ENCODE results near the gene FANCE. TPM values are rescaled to one million over a fixed set of nuclear protein-coding genes. Genes with fewer than 3 reads are reported as not detected.

The FANCE gene
- total and polyA plus RNA-seq, 9 of the 15 experiments (the other 6 are each of a cell fraction or from before 2014, with no cell fraction given): 5.7 to 30.2 (median 17.0) TPM

- TF ChIP-seq, protein P1, sequence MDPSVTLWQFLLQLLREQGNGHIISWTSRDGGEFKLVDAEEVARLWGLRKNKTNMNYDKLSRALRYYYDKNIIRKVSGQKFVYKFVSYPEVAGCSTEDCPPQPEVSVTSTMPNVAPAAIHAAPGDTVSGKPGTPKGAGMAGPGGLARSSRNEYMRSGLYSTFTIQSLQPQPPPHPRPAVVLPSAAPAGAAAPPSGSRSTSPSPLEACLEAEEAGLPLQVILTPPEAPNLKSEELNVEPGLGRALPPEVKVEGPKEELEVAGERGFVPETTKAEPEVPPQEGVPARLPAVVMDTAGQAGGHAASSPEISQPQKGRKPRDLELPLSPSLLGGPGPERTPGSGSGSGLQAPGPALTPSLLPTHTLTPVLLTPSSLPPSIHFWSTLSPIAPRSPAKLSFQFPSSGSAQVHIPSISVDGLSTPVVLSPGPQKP (CRISPR knock-in tag; IDR thresholded peaks at IDR 0.05): no peak; the same call in 1 of the 2 replicates
- TF ChIP-seq, protein P2, sequence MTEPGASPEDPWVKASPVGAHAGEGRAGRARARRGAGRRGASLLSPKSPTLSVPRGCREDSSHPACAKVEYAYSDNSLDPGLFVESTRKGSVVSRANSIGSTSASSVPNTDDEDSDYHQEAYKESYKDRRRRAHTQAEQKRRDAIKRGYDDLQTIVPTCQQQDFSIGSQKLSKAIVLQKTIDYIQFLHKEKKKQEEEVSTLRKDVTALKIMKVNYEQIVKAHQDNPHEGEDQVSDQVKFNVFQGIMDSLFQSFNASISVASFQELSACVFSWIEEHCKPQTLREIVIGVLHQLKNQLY (CRISPR knock-in tag; conservative IDR thresholded peaks at IDR 0.05): peak in 1 of 2 experiments; percentile 81; a peak in 1 of 4 replicates
- TF ChIP-seq HDAC2 (IDR thresholded peaks at IDR 0.05) (0 out of 2 replicates have a peak, but pooled peaks have one; percentile 2), RBBP5 (IDR thresholded peaks at IDR 0.05; ENCODE audit: borderline replicate concordance, insufficient read depth, low read length, poor library complexity, severe bottlenecking) (peak; percentile 58), ZNF408 (CRISPR knock-in tag; IDR thresholded peaks at IDR 0.05; ENCODE audit: low read depth) (no peak), ELF2 (CRISPR knock-in tag; IDR thresholded peaks at IDR 0.05) (peak; percentile 20; the same call in 1 of the 2 replicates), RBM22 (IDR thresholded peaks at IDR 0.05; ENCODE audit: low read depth, low read length, poor library complexity, severe bottlenecking) (peak; percentile 85), FOXA3 (CRISPR knock-in tag; conservative IDR thresholded peaks at IDR 0.05 in 1 of 2, IDR thresholded peaks at IDR 0.05 in 1 of 2) (peak in 1 of 2 experiments; percentile 88; a peak in 2 of 4 replicates), SP1 (CRISPR knock-in tag; IDR thresholded peaks at IDR 0.05) (peak; percentile 58; the same call in 1 of the 2 replicates), NRF1 (conservative IDR thresholded peaks at IDR 0.05 in 1 of 2, IDR thresholded peaks at IDR 0.05 in 1 of 2) (peak; percentile 74 to 77), FOSL1 (tag; conservative IDR thresholded peaks at IDR 0.05) (peak; percentile 57; the same call in 1 of the 2 replicates), ARID4B (CRISPR knock-in tag; IDR thresholded peaks at IDR 0.05) (peak; percentile 28; the same call in 1 of the 2 replicates), EP400 (IDR thresholded peaks at IDR 0.05) (peak; percentile 78; the same call in 1 of the 2 replicates), SMAD4 (CRISPR knock-in tag; conservative IDR thresholded peaks at IDR 0.05) (0 out of 2 replicates have a peak, but pooled peaks have one; percentile 68), ZNF124 (CRISPR knock-in tag; IDR thresholded peaks at IDR 0.05) (peak; percentile 68; the same call in 1 of the 2 replicates), PRMT5 (CRISPR knock-in tag; IDR thresholded peaks at IDR 0.05) (peak; percentile 63; the same call in 1 of the 2 replicates), CBFA2T3 (IDR thresholded peaks at IDR 0.05) (peak; percentile 64; the same call in 1 of the 2 replicates), CAMTA2 (CRISPR knock-in tag; conservative IDR thresholded peaks at IDR 0.05) (no peak), SMARCA5 (IDR thresholded peaks at IDR 0.05) (no peak), CXXC5 (CRISPR knock-in tag; IDR thresholded peaks at IDR 0.05) (peak; percentile 35; the same call in 1 of the 2 replicates), ZNF384 (IDR thresholded peaks at IDR 0.05; ENCODE audit: low read depth, low read length) (no peak)
These were observed 45.7 kb downstream of the FANCE start (continued) for GRCh38 chr6:35497571-35498421.
